GM12878 (cell line): ENCODE measurements around the gene FOXD3. TPM values are rescaled to one million over a fixed set of nuclear protein-coding genes. Genes with fewer than 3 reads are reported as not detected.

Source experiments
- ATAC-seq: fragments of 200-7000 bp; cut with Tn5 transposase; 3 replicates; pipeline ENCODE4 v1.9.1; 2020; ENCODE audit warnings: mild to moderate bottlenecking, moderate library complexity
- BruUV-seq: library from RNA; stranded (reverse); fragments of 400-500 nt; replicated peaks from 2 replicates; lab custom pipeline; 2021; lab: Mats Ljungman, UMichigan
- CTCF ChIA-PET: fragments of 300-600 bp; sonication (Branson Sonifier 250); formaldehyde crosslinking; extraction: SDS; loops from one replicate; lab custom pipeline; 2021; ENCODE audit warnings: inconsistent platforms; lab: Yijun Ruan, JAX
- POLR2A ChIA-PET: fragments of 350-600 bp; formaldehyde crosslinking; extraction: SDS; loops from one replicate; lab custom pipeline; 2021; ENCODE audit warnings: inconsistent platforms; lab: Charles Lee
- RAD21 ChIA-PET: fragments of 300-600 bp; sonication (Branson Sonifier 250); formaldehyde crosslinking; loops from one replicate; lab custom pipeline; 2023; ENCODE audit warnings: antibody characterized with exemption; ENCODE audit not compliant: unreplicated experiment; lab: Charles Lee
- SMC1A ChIA-PET: fragments of 300-600 bp; sonication (Branson Sonifier 250); formaldehyde crosslinking; loops from one replicate; lab custom pipeline; 2023; ENCODE audit not compliant: unreplicated experiment, uncharacterized antibody; lab: Charles Lee
- DNase-seq: peaks from one replicate; pipeline ENCODE4 v3.0.0-alpha.2; 2011; ENCODE audit warnings: low read depth, low spot score
- FAIRE-seq: peaks from 3 replicates; lab custom pipeline; 2011; peaks lifted over from hg19 to GRCh38; lab: Jason Lieb, UNC
- H2AFZ ChIP-seq: 2 replicates; pipeline ENCODE4 v1.6.0; 2011; ENCODE audit warnings: low read depth, low read length, control low read depth; ENCODE audit not compliant: control insufficient read depth
- H3K27ac ChIP-seq: 2 replicates; pipeline ENCODE4 v1.5.1; 2011; ENCODE audit warnings: control low read depth; ENCODE audit not compliant: control insufficient read depth, insufficient read depth
- H3K27me3 ChIP-seq, 2 experiments: replicated peaks in 1 of 2; 2 replicates each; pipeline versions ENCODE4 v1.6.0 to v1.6.1; 2011; ENCODE audit warnings: low read length in 1 of 2; ENCODE audit not compliant: control insufficient read depth in 2 of 2, insufficient read depth in 2 of 2
- H3K36me3 ChIP-seq, 2 experiments: 2 replicates each; pipeline ENCODE4 v1.5.1; 2011; ENCODE audit warnings: low read length in 1 of 2; ENCODE audit not compliant: control insufficient read depth in 2 of 2, insufficient read depth in 2 of 2
- H3K4me1 ChIP-seq: 2 replicates; pipeline ENCODE4 v1.6.1; 2011; ENCODE audit warnings: mild to moderate bottlenecking, low read length, moderate library complexity, mixed read lengths; ENCODE audit not compliant: control insufficient read depth, insufficient read depth
- H3K4me2 ChIP-seq: 2 replicates; pipeline ENCODE4 v1.6.0; 2011; ENCODE audit warnings: control low read depth; ENCODE audit not compliant: control insufficient read depth, insufficient read depth
- H3K4me3 ChIP-seq: fragments of 200-600 bp; sonication (generic); 2 replicates; pipeline ENCODE4 v1.5.1; 2016
- H3K79me2 ChIP-seq: 2 replicates; pipeline ENCODE4 v1.6.0; 2011; ENCODE audit warnings: low read length; ENCODE audit not compliant: control insufficient read depth, insufficient read depth
- H3K9ac ChIP-seq: 2 replicates; pipeline ENCODE4 v1.8.0; 2011; ENCODE audit warnings: low read length, control low read depth, mixed read lengths; ENCODE audit not compliant: control insufficient read depth, insufficient read depth
- H3K9me3 ChIP-seq: replicated peaks from 3 replicates; pipeline ENCODE4 v1.5.1; 2011; ENCODE audit warnings: mild to moderate bottlenecking, low read length; ENCODE audit not compliant: control insufficient read depth, insufficient read depth
- H4K20me1 ChIP-seq: 2 replicates; pipeline ENCODE4 v1.6.0; 2011; ENCODE audit not compliant: control insufficient read depth, insufficient read depth
- BACH1 ChIP-seq: fragments of 450-650 bp; IDR thresholded peaks from 2 replicates; pipeline ENCODE4 v1.6.1; 2017; ENCODE audit warnings: mild to moderate bottlenecking, borderline replicate concordance
- CTCF ChIP-seq, 3 experiments: IDR thresholded peaks in 2 of 3; conservative IDR thresholded peaks in 1 of 3; 2 replicates each; pipeline ENCODE4 v1.5.1; 2011; ENCODE audit warnings: low read depth in 3 of 3, low read length in 3 of 3, mild to moderate bottlenecking in 3 of 3, control low read depth in 2 of 3, moderate library complexity in 2 of 3, inconsistent platforms in 1 of 3, mixed read lengths in 1 of 3; ENCODE audit not compliant: control insufficient read depth in 2 of 3, insufficient read depth in 1 of 3; ENCODE audit errors: extremely low read depth in 1 of 3
- FOS ChIP-seq: IDR thresholded peaks from 3 replicates; pipeline ENCODE4 v1.6.1; 2011; ENCODE audit warnings: borderline replicate concordance; ENCODE audit not compliant: insufficient read length; ENCODE audit errors: extremely low read depth
- HDAC6 ChIP-seq: fragments of 200-600 bp; sonication (generic); IDR thresholded peaks from one replicate; pipeline ENCODE4 v1.8.0; 2017; ENCODE audit warnings: antibody characterized with exemption; ENCODE audit not compliant: unreplicated experiment
- HSF1 ChIP-seq: fragments of 150-350 bp; IDR thresholded peaks from 2 replicates; pipeline ENCODE4 v1.6.1; 2014; ENCODE audit warnings: mild to moderate bottlenecking, low read depth, low read length
- IKZF2 ChIP-seq, 2 experiments: fragments of 450-650 bp; IDR thresholded peaks; 2 replicates each; pipeline ENCODE4 v1.6.1; 2017; ENCODE audit warnings: mild to moderate bottlenecking in 2 of 2, moderate library complexity in 2 of 2
- LARP7 ChIP-seq: fragments of 450-650 bp; IDR thresholded peaks from 2 replicates; pipeline ENCODE4 v1.6.1; 2017; ENCODE audit warnings: mild to moderate bottlenecking
- MLLT1 ChIP-seq: fragments of 450-650 bp; IDR thresholded peaks from 2 replicates; pipeline ENCODE4 v1.6.1; 2016; ENCODE audit warnings: mild to moderate bottlenecking
- POLR2AphosphoS2 ChIP-seq: IDR thresholded peaks from 2 replicates; pipeline ENCODE4 v1.6.1; 2011; ENCODE audit warnings: low read depth, mild to moderate bottlenecking, low read length, improper control_type of control experiment, moderate library complexity
- RUNX3 ChIP-seq: IDR thresholded peaks from 2 replicates; pipeline ENCODE4 v1.6.1; 2012; ENCODE audit warnings: low read length, inconsistent platforms
- TARDBP ChIP-seq: IDR thresholded peaks from 2 replicates; pipeline ENCODE4 v1.6.1; 2016; ENCODE audit warnings: borderline replicate concordance
- TCF12 ChIP-seq: IDR thresholded peaks from 2 replicates; pipeline ENCODE4 v1.6.1; 2011; ENCODE audit warnings: low read depth, mild to moderate bottlenecking, low read length
- ZNF687 ChIP-seq: fragments of 450-650 bp; IDR thresholded peaks from 2 replicates; pipeline ENCODE4 v1.6.1; 2017; ENCODE audit warnings: mild to moderate bottlenecking, moderate library complexity
- WGBS: methylation state at CpG from one replicate; pipeline ENCODE4 v1.1.6; 2016; ENCODE audit warnings: low lambda C conversion rate; ENCODE audit not compliant: insufficient replicate concordance, insufficient coverage; ENCODE audit errors: missing lambda C conversion rate; 5-methylcytosine and 5-hydroxymethylcytosine counted together
- in situ Hi-C: fragments of 300-500 bp; cut with MboI; formaldehyde crosslinking; loops from 9 replicates; pipeline ENCODE4 v1.14.3; 2018; ENCODE audit warnings: mixed read lengths
- intact Hi-C: fragments of 100-400 bp; cut with micrococcal nuclease; formaldehyde crosslinking; loops from one replicate; pipeline ENCODE4 v1.14.2; 2022; ENCODE audit not compliant: unreplicated experiment
- polyA plus RNA-seq, 11 experiments: library from polyadenylated mRNA; depleted of rRNA in 4 of 11; unstranded in 6 of 11; stranded (reverse) in 5 of 11; fragments of >200 nt; fragmentation: Nextera tagmentation in 4 of 11; fragmentation: Illumina TruSeq in 1 of 11; extraction: Ambion mirVana in 4 of 11; extraction: Trizol in 1 of 11; gene quantifications; 1 replicate in 1 of 11; 2 replicates in 10 of 11; pipeline versions ENCODE4 v1.2.1 to v1.2.3, GENCODE V29; 2011 to 2016; ENCODE audit warnings: inconsistent platforms in 2 of 11, missing spikeins in 2 of 11, low read depth in 1 of 11
- total RNA-seq, 4 experiments: library from RNA; depleted of rRNA in 3 of 4; stranded (reverse); fragments of >200 nt in 3 of 4; fragmentation: Illumina TruSeq in 1 of 4; extraction: Trizol in 1 of 4; gene quantifications; 2 replicates each; pipeline versions ENCODE4 v1.2.1 to v1.2.3, GENCODE V29; 2013 to 2021

Gene FOXD3
- total and polyA plus RNA-seq, 10 of the 15 experiments (the other 5 are each of a cell fraction or from before 2014, with no cell fraction given): not detected

- POLR2A ChIA-PET: interaction anchor here (0.8 kb wide), 1 partner anchor 9 kb away, joined by 3 read pairs; no protein-coding TSS in a partner anchor
- H3K36me3 ChIP-seq: no peaks in the 10 kb centered on the region
- H3K4me2 ChIP-seq: peak within 1 kb of the TSS; percentile 97
- DNase-seq: peak; percentile 60
- SMC1A ChIA-PET: no interaction called here
- intact Hi-C loops (loop anchor here (2.0 to 5.0 kb wide), 2 partner anchors 21 to 35 kb away; no protein-coding TSS in a partner anchor), in situ Hi-C loops (no loop called here)
- FAIRE-seq: no peak
- H3K4me3 ChIP-seq: peak within 1 kb of the TSS; percentile 97
- under 1% methylated on average over 72 of the region's 77 CpGs for WGBS
- H3K27me3 ChIP-seq: no peaks in the 10 kb centered on the region
- CTCF ChIA-PET: interaction anchor here (0.8 to 1.1 kb wide), 3 partner anchors 20 to 156 kb away, joined by 3 read pairs; partner anchors contain the start of genes EFCAB7 and ITGB3BP
- H4K20me1 ChIP-seq: no peaks in the 10 kb centered on the region
- no TSS peak for BruUV-seq
- H3K4me1 ChIP-seq: peaks cover 5% of the 10 kb centered on the region; the same call in 1 of the 2 replicates
- RAD21 ChIA-PET: no interaction called here
- H2AFZ ChIP-seq: peak within 1 kb of the TSS; percentile 98
- peaks cover 4% of the 10 kb centered on the region for H3K79me2 ChIP-seq
- peak; percentile 95 for ATAC-seq
- H3K27ac ChIP-seq: peak within 1 kb of the TSS; percentile 78
- H3K9ac ChIP-seq: peak within 1 kb of the TSS; percentile 85
- no peaks in the 10 kb centered on the region for H3K9me3 ChIP-seq
- TF ChIP-seq RUNX3 (peak; percentile 38; the same call in 1 of the 2 replicates), POLR2AphosphoS2 (peak; percentile 61; the same call in 1 of the 2 replicates), HSF1 (no peak), TARDBP (no peak), FOS (no peak), CTCF (IDR thresholded peaks at IDR 0.05 in 2 of 3, conservative IDR thresholded peaks at IDR 0.05 in 1 of 3; ENCODE audit: control insufficient read depth in 2 of 3, extremely low read depth in 1 of 3, insufficient read depth in 1 of 3, low read depth in 3 of 3, low read length in 3 of 3) (peak in 1 of 3 experiments; percentile 19; a peak in 2 of 6 replicates), LARP7 (peak; percentile 75), BACH1 (peak; percentile 84), TCF12 (0 out of 2 replicates have a peak, but pooled peaks have one; percentile 10), ZNF687 (peak; percentile 61), MLLT1 (peak; percentile 24), HDAC6 (peak; percentile 49), IKZF2 (IDR thresholded peaks at IDR 0.05) (no peak)
Observed at GRCh38 chr1:63367215-63368103, 45.1 kb downstream of the FOXD3 start, which contains the start of gene ALG6. ALG6 (plus strand) TSS chr1:63367627; CDS start chr1:63370978, 3,351 bp downstream.
